ENCODE data around the gene PKDCC.

The PKDCC gene, protein sequence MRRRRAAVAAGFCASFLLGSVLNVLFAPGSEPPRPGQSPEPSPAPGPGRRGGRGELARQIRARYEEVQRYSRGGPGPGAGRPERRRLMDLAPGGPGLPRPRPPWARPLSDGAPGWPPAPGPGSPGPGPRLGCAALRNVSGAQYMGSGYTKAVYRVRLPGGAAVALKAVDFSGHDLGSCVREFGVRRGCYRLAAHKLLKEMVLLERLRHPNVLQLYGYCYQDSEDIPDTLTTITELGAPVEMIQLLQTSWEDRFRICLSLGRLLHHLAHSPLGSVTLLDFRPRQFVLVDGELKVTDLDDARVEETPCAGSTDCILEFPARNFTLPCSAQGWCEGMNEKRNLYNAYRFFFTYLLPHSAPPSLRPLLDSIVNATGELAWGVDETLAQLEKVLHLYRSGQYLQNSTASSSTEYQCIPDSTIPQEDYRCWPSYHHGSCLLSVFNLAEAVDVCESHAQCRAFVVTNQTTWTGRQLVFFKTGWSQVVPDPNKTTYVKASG

DNA sequence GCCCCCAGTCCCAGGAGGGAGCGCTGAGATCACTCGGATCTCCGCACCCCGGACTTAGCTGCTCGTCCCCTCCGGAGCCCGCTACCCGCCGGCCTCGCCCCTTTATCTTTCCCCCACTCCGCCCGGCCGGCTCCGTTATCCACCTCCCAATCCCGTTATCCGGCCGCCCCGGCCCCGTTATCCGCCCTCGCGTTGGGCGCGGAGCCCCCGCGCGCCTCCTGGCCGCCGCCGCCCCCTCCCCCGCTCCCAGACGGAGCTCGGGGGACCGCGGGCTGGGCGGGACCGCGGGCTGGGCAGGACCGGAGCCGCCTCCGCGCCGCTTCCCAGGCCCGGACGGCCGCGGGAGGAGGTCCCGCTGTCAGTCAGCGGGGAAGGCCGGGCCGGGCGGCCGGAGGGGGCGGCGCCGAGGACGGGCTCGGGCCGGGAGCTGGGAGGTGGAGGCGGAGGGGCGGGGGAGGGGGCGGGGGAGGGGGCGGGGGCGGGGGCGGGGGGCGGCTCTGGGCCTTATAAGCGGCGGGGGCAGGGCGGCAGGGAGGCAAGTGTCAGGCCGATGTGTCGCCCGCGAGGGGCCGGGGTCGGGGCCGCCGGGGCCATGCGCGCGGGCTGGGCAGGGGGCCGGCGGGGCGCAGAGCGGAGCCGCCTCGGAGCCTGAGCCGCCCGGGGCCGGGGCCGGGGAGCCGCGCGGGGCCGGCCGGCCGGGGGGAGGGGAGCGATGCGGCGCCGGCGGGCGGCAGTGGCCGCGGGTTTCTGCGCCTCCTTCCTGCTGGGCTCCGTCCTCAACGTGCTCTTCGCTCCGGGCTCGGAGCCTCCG is at the start of gene PKDCC:
Gene PKDCC, plus strand, starts transcription at position 534 of the 811 bp plus-strand sequence. Its CDS starts 179 bp downstream, at position 713.
- DNase-seq, result peak; percentile 10

DNA sequence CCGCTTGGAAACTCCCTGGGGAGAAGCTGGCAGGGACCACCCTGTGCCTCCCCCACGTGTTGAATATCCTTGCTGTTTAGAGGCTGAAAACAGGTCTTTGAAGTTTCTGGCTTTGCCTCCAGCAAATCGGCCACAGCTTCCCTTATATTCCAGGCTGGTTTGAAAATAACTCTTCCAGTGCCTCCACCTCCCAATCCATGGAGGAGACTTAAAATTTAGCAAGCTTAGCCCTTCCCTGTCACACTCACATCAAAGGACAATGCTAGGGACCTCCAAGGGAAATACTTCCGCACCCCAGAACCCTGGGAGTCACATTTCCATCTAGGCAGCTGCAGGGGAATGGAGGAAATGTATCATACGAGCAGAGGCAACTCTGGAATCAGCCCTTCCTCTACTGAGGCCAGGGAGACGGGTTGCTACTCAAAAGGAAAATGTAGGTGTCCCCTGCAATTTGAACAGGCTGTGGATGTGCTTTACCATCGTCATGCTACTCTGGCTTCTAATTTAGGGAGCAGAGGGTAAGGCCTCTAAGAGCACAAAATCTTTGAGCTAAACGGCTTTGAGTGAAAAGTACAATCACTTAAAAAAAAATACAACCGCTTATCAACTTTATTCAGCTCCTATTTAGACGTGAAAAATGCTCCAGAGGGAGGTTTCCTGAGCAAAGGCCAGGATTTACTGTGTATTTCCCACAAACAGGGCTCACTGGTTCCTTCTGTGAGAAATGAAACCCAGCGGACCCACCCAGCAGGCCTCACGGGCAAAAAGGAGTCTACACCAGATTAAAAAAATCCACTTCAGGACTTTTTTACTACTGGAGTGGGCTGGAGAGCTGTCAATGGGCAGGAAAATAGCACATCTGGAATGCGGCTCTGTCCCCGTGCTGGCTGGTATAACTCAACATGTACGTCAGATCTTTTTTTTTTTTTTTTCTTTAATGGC is 49.4 kb upstream of the PKDCC start:
- no peak for DNase-seq

DNA sequence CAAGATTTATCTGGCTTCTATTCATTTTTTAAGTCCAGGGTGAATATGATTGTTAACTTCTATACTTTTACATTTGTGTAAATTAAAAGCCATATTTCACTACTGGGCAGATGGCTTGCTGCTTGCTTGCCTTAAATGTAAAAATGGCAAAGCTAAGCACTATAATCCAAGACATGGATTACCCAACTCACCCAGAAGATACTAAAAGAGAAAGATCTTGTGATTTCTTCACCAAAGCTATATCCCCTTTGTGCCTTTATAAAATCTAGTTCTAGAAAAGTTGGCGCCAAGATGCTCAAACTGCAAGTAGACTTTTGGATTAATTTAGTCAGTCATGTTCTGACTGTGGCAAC is 48.7 kb upstream of the PKDCC start:
- no peak for DNase-seq

DNA sequence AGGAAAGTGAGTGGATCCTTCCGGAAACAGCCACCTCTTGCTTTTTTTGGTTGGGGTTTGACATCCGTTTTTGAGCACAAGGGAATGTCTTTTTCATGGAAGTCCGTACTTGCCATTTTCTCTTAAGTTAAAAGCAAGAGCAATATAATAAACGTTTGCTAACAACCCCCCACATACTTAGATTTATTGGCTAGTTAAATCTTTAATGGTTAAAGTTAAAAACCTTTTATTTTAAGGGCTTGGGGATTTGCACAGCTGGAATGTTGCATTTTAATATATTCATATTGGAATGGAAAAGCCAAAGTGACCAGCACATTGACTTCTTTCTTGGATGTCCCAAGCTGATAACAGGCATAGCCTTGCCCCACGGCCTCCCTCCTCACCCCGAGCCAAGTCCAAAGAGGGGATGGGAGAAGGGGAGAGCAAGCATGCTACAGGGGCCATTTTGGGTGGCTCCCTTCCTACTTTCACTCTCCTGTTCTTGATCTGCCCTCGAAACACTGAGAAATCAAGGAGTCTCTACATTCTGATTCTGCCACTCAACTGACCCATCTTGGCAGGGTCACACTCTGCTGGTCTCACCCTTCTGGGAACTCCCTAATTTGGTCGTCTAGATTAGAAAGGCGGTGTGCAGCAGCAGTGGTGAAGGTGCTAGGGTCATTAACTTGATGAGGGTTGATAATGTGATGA is 48.1 kb upstream of the PKDCC start:
- DNase-seq, result no peak

DNA sequence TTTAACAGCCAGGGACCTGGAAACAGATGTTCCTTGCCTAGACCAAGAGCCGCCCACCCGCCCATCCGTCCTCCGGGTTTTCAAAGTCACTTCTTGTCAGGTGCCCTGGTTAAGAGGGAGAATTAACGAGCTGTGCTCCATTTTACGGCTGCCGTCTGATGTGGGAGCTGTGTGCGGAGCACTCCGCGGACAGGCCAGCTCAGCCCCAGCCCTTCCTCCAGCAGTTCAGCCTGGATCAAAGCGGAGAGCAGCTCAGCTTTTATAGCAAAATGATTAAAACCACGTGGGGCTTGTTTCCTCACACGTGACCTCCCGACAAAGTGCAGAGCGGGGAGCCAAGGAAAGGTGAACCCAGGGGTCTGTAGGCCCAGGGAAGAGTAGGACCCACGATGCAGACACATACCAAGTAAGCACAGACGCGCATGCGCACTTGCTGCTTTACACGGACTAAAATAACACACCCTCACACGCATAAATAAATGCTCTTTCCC is 46.1 kb upstream of the PKDCC start:
- no peak for DNase-seq

DNA sequence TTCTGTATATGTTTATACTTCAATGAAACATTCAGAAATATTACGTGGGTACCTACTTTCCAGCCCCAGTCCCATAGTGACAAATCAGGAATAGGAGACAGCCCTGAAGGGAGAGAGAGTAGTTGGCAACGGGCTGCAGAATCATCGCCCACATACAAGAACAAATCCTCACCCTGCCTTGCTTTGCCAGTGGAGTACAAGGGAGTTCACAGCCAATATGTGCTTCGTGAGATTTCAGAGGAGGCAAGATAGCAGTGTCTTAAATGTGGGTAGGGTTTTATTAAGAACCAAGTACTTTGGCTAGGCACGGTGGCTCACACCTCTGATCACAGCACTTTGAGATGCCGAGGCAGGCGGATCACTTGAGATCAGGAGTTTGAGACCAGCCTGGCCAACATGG is 40.3 kb upstream of the PKDCC start:
- no peak for DNase-seq

DNA sequence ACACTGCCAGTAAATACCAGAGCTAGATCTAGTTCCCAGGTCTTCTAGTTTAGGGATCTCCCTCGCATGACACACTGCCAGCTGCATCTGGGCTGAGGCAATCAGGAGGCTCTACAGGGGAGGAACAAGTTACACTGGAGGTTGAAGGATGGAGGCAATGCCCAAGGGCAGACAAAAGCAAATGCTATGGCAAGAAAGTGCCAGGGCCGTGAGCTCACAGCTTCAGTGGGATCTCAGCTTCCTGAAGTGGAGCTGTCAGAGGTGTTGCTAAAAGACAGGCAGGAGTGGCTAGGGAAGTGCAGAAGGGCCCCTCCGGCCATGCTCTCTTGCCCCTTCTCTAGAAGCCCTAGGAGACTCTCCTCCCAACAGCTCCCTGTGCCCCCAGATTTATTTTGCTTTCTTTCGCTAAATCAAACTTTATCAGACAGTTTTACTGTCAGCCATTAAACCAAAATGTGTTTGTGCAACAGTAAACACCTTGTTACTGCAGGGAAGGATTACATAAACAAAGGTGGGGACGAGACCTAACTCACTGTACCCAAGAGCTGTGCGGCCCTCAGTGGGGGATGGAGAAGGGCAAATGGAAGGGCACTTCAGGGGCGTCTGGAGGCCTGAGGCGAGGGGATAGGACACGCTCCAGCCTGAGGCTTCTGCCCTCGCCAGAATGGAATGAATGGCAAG is 39.4 kb upstream of the PKDCC start:
- no peak for DNase-seq

DNA sequence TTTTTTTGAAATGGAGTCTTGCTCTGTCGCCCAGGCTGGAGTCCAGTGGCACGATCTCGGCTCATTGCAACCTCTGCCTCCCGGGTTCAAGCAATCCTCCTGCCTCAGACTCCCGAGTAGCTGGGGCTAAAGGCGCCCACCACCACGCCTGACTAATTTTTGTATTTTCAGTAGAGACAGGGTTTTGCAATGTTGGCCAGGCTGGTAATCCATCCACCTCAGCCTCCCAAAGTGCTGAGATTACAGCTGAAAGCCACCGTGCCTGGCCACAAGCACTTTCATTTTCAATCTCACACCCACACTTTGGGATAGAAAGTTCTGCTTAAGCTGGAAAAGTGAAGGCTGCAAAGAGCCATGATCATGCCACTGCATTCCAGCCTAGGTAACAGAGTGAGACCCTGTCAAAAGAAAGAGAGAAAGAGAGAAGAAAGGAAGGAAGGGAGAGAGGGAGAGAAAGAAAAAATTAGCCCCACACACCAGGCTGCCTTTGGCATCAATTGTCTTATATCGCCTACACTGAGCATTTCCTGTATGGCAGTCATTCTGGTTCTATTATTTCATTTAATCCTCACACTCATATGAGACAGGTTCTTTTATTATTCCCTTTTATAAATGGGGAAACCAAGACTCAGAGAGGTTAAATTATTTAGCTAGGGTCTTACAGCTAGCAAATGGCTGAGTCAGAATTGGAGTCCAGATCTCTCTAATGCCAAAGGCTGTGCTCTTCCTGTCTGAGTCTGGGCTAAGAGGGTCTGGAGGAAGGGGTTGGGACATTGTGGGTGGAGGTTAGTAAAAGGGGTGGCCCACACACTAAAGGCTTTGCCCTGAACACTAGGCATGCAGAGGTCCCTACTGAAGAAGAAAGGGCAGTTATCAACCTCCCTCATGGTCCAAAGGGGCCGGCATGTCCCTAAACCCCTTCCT is 37.9 kb upstream of the PKDCC start:
- peak; percentile 40 for DNase-seq

DNA sequence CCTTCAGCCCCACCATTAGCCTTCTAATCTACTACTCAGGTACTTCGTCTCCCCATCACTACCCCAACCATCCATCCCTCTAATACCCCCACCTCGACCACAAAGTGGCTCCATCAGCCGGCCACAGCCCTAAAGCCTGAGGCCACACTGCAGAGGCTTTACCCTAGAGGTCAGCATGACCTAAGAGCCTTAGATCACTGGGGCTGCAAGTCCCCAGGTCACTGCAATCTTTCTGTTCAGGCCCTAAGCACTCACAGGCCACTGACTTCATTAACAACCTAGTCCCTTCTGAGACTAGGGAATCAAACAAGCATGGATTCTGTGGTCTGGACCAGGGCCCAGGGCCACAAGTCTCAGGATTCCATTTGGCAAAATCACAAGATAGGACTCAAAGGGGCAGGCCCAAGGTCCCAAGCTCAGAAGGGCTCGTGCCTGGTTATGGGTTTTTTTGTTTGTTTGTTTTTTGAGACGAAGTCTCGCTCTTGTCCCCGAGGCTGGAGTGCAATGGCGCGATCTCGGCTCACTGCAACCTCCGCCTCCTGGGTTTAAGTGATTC is 37.0 kb upstream of the PKDCC start:
- no peak for DNase-seq

DNA sequence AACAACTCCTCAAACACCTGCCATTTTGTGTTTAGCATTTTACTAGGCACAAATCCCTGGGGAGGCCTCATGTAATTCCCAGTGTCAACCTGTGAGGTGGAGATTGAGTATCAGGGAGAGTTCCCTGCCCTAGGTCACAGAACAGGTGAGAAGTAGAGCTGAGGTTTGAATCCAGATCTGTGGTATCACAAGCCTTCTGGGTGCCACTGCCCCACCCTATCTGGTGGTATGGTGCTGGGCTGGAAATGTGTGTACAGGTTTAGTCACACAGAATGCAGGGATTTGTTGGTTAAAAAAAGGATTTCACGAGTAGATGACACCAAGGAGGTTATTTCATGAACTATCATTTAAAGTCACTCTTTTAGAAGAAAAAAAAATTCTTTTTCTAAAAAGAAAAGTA is 35.7 kb upstream of the PKDCC start:
- DNase-seq, result no peak

DNA sequence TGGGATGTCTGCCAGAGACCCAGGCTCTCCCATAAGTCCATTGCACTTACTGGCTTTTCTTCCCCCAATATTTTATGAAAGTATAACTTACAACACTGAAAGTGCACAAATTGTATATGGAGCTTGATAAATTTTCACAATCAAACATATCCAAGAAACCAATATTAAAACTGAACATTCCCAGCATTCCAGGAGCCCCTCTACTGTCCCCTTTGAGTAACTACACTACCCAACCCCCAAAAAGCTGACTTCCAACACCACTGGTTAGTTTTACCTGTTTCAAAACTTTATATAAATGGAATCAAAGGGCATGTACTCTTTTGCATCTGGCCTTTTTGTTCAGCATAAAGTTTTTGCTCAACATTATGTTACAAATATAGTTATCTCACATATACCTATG is 35.2 kb upstream of the PKDCC start:
- no peak for DNase-seq

DNA sequence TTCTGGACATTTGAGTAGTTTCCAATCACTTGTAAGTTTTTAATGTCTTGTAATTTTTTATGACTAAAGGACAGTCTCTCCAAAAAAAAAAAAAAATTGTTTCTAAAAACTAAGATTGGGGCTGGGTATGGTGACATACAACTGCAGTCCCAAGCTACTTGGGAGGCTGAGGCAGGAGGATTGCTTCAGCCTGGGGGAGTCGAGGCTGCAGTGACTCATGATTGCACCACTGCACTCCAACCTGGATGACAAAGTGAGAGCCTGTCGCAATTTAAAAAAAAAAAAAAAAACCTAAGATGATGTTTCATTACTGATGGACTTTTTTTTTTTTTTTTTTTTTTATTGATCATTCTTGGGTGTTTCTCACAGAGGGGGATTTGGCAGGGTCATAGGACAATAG is 34.4 kb upstream of the PKDCC start:
- DNase-seq, result no peak

DNA sequence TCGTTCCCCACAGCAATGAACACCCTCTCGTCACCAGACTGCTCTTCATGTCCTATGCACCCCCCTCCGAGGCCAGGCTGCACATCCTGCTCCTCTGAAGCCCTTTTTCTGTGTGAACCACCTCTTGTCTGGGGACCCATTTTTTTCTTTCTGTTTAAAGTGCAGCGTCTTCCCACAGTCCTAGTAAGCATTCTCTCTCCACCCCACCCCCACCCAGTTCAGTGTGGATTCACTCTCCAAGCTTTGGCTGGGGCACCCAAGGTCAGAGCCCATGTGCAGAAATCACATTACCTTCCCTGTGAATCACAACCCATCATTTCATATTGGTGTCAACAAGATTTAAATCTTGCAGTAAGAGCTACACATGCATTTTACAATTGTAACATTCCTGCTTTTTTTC is 26.4 kb upstream of the PKDCC start:
- no peak for DNase-seq

DNA sequence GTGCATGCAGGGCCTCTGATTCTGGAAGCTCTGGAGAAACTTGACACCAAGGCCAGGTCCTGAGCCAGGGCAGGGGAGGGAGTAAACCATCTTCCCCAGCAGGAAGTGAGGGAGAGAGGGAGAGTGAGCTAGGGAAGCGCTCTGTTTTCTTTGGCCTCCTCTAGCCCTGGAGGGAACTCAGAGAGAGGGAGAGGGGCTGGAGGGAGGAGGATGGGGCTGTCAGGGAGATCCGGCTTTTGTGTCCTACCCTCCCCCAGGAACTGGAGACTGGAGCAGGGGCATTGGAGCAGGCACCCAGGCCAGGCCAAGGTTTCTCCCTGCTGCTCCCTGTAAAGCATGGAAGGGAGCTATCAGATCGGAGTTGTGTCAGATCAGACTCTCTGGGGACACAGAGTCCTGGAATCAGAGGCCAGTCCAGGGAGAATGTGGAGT is 22.7 kb upstream of the PKDCC start:
- no peak for DNase-seq

DNA sequence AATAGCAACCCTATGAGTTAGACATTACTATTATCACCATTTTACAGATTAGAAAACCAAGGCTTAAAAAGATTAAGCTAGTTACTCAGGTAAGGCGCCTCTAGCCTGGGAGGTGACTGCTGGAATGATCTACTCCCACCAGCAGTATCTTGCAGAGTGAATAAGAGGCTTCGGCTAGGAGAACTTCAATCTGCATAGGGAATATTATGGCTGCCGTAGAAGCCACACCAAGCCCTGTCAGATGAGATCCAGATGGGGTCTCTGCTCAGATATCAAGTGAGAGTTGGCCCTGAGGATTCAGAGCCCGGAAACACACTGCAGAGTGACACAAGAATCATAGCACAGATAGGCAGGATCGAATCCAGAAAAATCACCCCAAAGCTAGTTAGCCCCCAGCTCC is 21.5 kb upstream of the PKDCC start:
- DNase-seq, result no peak

DNA sequence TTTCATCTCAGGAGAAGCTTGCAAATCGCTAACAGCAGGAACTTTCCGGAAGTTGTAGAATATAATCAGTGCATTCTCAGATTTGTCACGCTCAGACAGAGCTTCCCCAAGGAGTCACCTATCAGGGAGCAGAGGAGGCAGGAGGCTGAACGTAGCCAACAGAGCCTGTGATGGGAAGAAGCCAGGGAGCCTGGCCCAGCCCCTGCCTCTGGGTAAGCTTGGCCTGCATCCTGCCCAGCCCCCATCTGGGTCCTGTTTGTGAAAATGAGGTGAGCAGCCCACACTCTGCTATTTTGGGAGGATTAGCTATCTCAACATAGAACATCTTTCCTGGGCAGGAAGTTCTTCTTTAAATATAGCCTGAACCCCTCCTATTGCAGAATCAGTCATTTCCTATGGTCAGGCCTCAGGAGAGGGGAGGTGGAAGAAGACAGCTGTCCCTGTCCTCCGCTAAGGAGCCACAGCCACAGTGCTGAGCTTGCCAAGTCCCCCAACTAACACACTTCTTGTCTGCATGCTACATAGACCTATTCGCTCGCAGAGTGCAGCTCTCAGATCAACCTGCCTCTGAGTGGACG is 19.2 kb upstream of the PKDCC start:
- no peak for DNase-seq

DNA sequence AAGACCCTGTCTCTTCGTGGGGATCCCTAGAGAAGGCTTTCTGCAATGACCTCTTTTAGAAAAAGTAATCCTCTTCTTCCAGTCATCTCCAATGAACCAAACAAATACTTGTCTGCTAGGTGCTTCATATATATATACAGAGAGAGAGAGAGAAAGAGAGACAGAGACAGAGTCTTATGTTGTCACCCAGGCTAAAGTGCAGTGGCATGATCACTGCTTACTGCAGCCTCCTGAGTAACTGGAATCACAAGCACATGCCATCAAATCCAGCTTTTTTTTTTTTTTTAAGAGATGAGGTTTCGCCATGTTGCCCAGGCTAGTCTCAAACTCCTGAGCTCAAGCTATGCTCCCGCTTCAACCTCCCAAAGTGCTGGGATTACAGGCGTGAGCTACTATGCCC is 18.6 kb upstream of the PKDCC start:
- DNase-seq, result no peak

DNA sequence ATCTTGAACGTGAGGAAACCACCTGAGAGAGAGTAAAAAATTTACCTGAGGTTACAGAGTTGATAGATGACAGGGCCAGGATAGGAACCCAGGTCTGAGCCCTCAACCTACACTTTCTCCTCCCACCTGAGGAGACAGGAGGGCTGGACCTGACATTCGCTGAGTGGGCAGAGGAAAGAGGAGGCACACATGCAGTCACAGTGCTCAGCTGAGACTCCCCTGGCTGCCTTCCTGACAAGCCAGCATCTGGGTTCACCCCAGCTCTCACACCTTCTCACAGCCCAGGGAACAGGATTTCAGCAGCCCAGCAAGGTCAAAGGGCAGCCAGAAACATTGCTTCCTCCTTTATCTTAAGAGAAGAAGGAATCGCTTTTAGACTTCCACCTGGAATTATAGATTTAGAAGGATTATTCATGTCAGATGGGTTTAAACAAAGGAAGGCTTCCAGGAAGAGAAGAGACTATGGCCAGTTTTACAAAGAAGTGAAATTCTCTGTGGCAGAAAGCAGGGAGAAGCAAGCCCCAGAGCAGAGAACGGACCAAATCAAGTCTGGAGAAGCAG is 18.1 kb upstream of the PKDCC start:
- DNase-seq, result no peak

DNA sequence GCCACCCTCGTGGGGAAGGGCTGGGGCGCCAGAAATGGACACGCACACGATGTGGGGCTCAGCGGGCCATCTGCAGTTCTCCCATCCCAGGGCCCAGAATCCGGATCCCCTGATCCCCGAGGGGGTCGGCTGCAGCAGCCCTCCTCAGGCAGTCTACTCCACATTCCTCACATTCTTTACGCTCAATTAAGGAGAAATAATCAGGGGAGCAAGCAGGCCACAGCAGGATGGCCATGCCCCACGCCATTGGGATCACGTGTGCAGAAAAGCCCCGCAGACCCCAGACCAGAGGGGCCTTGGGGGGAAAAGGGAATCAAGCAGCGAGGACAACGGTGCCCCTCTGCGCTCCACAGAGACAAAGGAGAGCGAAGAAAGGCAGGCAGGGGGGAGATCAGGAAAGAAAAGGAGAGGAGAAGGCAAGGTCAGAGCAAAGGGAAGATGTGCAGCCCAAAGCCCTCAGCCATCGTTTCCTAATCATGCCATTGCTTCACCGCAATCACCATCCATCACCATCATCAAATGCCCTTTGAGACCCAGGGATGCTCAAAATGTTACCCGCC is 17.5 kb upstream of the PKDCC start:
- no peak for DNase-seq
